Midbrain (tissue), 1 donor: ENCODE data around the gene ZNF609.

ENCODE experiments used
- DNase-seq: peaks from one replicate; lab custom pipeline; 2025; lab: John Stamatoyannopoulos, UW

Gene ZNF609

GRCh38 chr15:64732156-64732860 lies 271.9 kb downstream of the ZNF609 start:
- no peak for DNase-seq
